SK-N-SH (cell line): ENCODE measurements around the gene KCNK5.

Experiments used
- CTCF ChIP-seq: fragments of 200-600 bp; sonication (generic); IDR thresholded peaks from 2 replicates; pipeline ENCODE4 v1.6.1; 2017; ENCODE audit warnings: antibody characterized with exemption, mild to moderate bottlenecking, moderate library complexity
- EP300 ChIP-seq, 2 experiments: IDR thresholded peaks; 2 replicates each; pipeline versions ENCODE4 v1.4.0 to v1.6.1; 2012; ENCODE audit warnings: borderline replicate concordance in 1 of 2, low read depth in 1 of 2, low read length in 1 of 2
- FOXM1 ChIP-seq: IDR thresholded peaks from 2 replicates; pipeline ENCODE4 v1.4.0; 2012; ENCODE audit warnings: low read depth, mild to moderate bottlenecking
- NRF1 ChIP-seq: IDR thresholded peaks from 2 replicates; pipeline ENCODE4 v1.6.1; 2012; ENCODE audit warnings: low read depth, mild to moderate bottlenecking, low read length
- POLR2AphosphoS5 ChIP-seq: IDR thresholded peaks from 2 replicates; pipeline ENCODE4 v1.6.1; 2012; ENCODE audit warnings: low read depth, low read length
- REST ChIP-seq: IDR thresholded peaks from 2 replicates; pipeline ENCODE4 v1.6.1; 2012; ENCODE audit warnings: mild to moderate bottlenecking, low read depth, low read length, moderate library complexity
- RFX5 ChIP-seq: IDR thresholded peaks from 2 replicates; pipeline ENCODE4 v1.6.1; 2012; ENCODE audit warnings: mild to moderate bottlenecking, improper control_type of control experiment, low read length
- YY1 ChIP-seq: IDR thresholded peaks from 2 replicates; pipeline ENCODE4 v1.4.0; 2012; ENCODE audit warnings: low read depth, mild to moderate bottlenecking

GRCh38 chr6:39143238-39143930, 85.9 kb downstream of the KCNK5 start:
- TF ChIP-seq CTCF (no peak), EP300 (IDR thresholded peaks at IDR 0.05; ENCODE audit: borderline replicate concordance in 1 of 2, low read depth in 1 of 2, low read length in 1 of 2) (no peak), YY1 (no peak), REST (no peak), FOXM1 (no peak), NRF1 (no peak), RFX5 (no peak), POLR2AphosphoS5 (no peak)
